HepG2 (cell line): ENCODE measurements around the gene RCOR1. TPM values are rescaled to one million over a fixed set of nuclear protein-coding genes. Genes with fewer than 3 reads are reported as not detected.
A peak's percentile ranks its signal among the peaks of the same experiment; 100 is the strongest.

Experiments
- CHD2 ChIP-seq: IDR thresholded peaks from 2 replicates; pipeline ENCODE4 v1.6.1; 2011; ENCODE audit warnings: low read depth, low read length, improper control_type of control experiment
- FOSL1 ChIP-seq: sonication (generic); formaldehyde crosslinking; IDR thresholded peaks from 2 replicates; pipeline ENCODE4 v1.9.0; 2021; ENCODE audit warnings: missing genetic modification reagents, borderline replicate concordance
- GATA4 ChIP-seq: sonication (generic); IDR thresholded peaks from 2 replicates; pipeline ENCODE4 v1.6.1; 2016; ENCODE audit warnings: antibody characterized with exemption, low read depth, borderline replicate concordance
- GATAD2A ChIP-seq: IDR thresholded peaks from 2 replicates; pipeline ENCODE4 v1.6.1; 2016
- MYC ChIP-seq: sonication (generic); formaldehyde crosslinking; IDR thresholded peaks from 2 replicates; pipeline ENCODE4 v1.9.0; 2021; ENCODE audit warnings: missing genetic modification reagents, borderline replicate concordance
- ONECUT2 ChIP-seq: sonication (generic); formaldehyde crosslinking; IDR thresholded peaks from 2 replicates; pipeline ENCODE4 v1.4.0; 2020; ENCODE audit warnings: missing genetic modification reagents
- POGZ ChIP-seq: sonication (generic); formaldehyde crosslinking; IDR thresholded peaks from 2 replicates; pipeline ENCODE4 v1.4.0; 2020; ENCODE audit warnings: mild to moderate bottlenecking, missing genetic modification reagents
- SMYD3 ChIP-seq: sonication (generic); formaldehyde crosslinking; IDR thresholded peaks from 2 replicates; pipeline ENCODE4 v1.8.1; 2023; ENCODE audit warnings: mild to moderate bottlenecking, missing genetic modification reagents
- SP140L ChIP-seq: sonication (generic); formaldehyde crosslinking; IDR thresholded peaks from 2 replicates; pipeline ENCODE4 v1.4.0; 2020; ENCODE audit warnings: missing genetic modification reagents, borderline replicate concordance
- TARDBP ChIP-seq: sonication (generic); formaldehyde crosslinking; IDR thresholded peaks from 2 replicates; pipeline ENCODE4 v1.8.0; 2022; ENCODE audit warnings: mild to moderate bottlenecking, missing genetic modification reagents
- ZKSCAN5 ChIP-seq: sonication (generic); formaldehyde crosslinking; IDR thresholded peaks from 2 replicates; pipeline ENCODE4 v1.5.1; 2020; ENCODE audit warnings: mild to moderate bottlenecking, missing genetic modification reagents
- ZNF205 ChIP-seq: IDR thresholded peaks from 2 replicates; pipeline ENCODE4 v1.6.1; 2018; ENCODE audit warnings: missing biosample characterization, missing genetic modification reagents
- ZNF7 ChIP-seq: IDR thresholded peaks from 2 replicates; pipeline ENCODE4 v1.6.1; 2016; ENCODE audit warnings: missing biosample characterization, missing genetic modification reagents
- ZNF709 ChIP-seq: sonication (generic); formaldehyde crosslinking; IDR thresholded peaks from 2 replicates; pipeline ENCODE4 v1.5.0; 2020; ENCODE audit warnings: mild to moderate bottlenecking, missing genetic modification reagents
- ZZZ3 ChIP-seq: sonication (generic); formaldehyde crosslinking; IDR thresholded peaks from 2 replicates; pipeline ENCODE4 v1.4.0; 2020; ENCODE audit warnings: missing genetic modification reagents, mild to moderate bottlenecking, borderline replicate concordance
- polyA plus RNA-seq, 8 experiments: library from polyadenylated mRNA; depleted of rRNA in 3 of 8; stranded (reverse) in 7 of 8; unstranded in 1 of 8; fragments of >200 nt; fragmentation: Illumina TruSeq in 4 of 8; extraction: Trizol in 4 of 8; gene quantifications; 2 replicates each; pipeline versions ENCODE4 v1.2.1 to v1.2.3, GENCODE V29; 2011 to 2016; ENCODE audit warnings: low read depth in 4 of 8, missing spikeins in 1 of 8, mixed read lengths in 1 of 8; ENCODE audit not compliant: insufficient read depth in 1 of 8
- total RNA-seq, 5 experiments: library from RNA; depleted of rRNA; stranded (reverse); fragments of >200 nt; fragmentation: Illumina TruSeq; extraction: Trizol; gene quantifications; 2 replicates each; pipeline ENCODE4 v1.2.3, GENCODE V29; 2016; ENCODE audit warnings: low read depth in 1 of 5
- TF ChIP-seq, protein P1 (sequence below): IDR thresholded peaks from 2 replicates; pipeline ENCODE4 v1.6.1; 2016; ENCODE audit warnings: low read depth, missing genetic modification reagents, missing compliant biosample characterization
- TF ChIP-seq, protein P2 (sequence below): sonication (generic); formaldehyde crosslinking; IDR thresholded peaks from 2 replicates; pipeline ENCODE4 v1.8.0; 2023; ENCODE audit warnings: mild to moderate bottlenecking, missing genetic modification reagents
- TF ChIP-seq, protein P3 (sequence below): sonication (generic); formaldehyde crosslinking; conservative IDR thresholded peaks from 2 replicates; pipeline ENCODE4 v1.4.0; 2020; ENCODE audit warnings: missing genetic modification reagents
- TF ChIP-seq, protein P4 (sequence below): sonication (generic); formaldehyde crosslinking; IDR thresholded peaks from 2 replicates; pipeline ENCODE4 v1.5.1; 2020; ENCODE audit warnings: missing genetic modification reagents, mild to moderate bottlenecking, borderline replicate concordance

Gene RCOR1
- total and polyA plus RNA-seq, 2 of the 13 experiments (the other 11 are each of a cell fraction or from before 2014, with no cell fraction given): 10.2 to 11.1 TPM

DNA sequence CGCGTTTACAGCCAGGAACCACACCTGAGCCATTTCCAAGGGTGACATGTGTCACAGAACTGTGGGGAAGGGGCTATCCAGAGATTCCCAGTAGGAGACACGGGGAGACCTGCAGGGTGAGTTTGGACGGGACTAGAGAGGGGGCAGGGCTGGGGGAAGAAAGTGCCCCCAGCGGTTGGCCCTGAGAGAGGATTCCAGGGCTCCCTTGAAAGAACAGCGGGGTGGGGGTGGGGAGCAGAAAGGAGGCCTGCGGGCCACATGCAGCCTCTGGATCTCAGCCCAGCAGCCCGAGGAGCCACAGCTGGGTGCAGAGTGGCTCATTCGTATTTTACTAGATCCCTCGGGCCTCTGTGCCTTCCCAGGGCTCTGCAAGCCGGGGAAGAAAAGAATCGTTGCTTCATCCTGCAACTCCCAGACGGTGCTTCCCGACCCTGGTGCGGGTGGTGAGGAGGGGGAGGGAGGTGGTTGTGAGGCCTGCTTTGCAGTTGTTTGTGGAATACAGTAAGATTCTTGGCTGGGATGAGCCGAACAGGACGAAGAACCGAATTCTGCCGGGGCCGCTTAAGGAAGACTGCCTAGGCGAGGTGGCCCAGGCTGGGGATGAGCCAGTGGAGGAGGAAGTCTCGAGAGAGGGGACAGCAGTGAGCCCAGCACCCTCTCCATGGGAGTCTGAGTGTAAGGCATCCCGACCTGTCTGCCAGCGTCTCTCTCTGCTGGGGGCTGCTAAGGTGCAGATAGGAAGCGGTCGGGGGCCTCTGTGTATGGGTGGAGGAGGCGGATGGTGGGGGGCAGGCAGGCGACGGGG lies 46.8 kb upstream of the RCOR1 start (continued):
- TF ChIP-seq, protein P1, sequence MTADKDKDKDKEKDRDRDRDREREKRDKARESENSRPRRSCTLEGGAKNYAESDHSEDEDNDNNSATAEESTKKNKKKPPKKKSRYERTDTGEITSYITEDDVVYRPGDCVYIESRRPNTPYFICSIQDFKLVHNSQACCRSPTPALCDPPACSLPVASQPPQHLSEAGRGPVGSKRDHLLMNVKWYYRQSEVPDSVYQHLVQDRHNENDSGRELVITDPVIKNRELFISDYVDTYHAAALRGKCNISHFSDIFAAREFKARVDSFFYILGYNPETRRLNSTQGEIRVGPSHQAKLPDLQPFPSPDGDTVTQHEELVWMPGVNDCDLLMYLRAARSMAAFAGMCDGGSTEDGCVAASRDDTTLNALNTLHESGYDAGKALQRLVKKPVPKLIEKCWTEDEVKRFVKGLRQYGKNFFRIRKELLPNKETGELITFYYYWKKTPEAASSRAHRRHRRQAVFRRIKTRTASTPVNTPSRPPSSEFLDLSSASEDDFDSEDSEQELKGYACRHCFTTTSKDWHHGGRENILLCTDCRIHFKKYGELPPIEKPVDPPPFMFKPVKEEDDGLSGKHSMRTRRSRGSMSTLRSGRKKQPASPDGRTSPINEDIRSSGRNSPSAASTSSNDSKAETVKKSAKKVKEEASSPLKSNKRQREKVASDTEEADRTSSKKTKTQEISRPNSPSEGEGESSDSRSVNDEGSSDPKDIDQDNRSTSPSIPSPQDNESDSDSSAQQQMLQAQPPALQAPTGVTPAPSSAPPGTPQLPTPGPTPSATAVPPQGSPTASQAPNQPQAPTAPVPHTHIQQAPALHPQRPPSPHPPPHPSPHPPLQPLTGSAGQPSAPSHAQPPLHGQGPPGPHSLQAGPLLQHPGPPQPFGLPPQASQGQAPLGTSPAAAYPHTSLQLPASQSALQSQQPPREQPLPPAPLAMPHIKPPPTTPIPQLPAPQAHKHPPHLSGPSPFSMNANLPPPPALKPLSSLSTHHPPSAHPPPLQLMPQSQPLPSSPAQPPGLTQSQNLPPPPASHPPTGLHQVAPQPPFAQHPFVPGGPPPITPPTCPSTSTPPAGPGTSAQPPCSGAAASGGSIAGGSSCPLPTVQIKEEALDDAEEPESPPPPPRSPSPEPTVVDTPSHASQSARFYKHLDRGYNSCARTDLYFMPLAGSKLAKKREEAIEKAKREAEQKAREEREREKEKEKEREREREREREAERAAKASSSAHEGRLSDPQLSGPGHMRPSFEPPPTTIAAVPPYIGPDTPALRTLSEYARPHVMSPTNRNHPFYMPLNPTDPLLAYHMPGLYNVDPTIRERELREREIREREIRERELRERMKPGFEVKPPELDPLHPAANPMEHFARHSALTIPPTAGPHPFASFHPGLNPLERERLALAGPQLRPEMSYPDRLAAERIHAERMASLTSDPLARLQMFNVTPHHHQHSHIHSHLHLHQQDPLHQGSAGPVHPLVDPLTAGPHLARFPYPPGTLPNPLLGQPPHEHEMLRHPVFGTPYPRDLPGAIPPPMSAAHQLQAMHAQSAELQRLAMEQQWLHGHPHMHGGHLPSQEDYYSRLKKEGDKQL (CRISPR knock-in tag): no peak
- TF ChIP-seq ZZZ3 (CRISPR knock-in tag): no peak
- TF ChIP-seq ZNF7 (CRISPR knock-in tag): no peak
- no peak for TF ChIP-seq ONECUT2
- TF ChIP-seq, protein P2, sequence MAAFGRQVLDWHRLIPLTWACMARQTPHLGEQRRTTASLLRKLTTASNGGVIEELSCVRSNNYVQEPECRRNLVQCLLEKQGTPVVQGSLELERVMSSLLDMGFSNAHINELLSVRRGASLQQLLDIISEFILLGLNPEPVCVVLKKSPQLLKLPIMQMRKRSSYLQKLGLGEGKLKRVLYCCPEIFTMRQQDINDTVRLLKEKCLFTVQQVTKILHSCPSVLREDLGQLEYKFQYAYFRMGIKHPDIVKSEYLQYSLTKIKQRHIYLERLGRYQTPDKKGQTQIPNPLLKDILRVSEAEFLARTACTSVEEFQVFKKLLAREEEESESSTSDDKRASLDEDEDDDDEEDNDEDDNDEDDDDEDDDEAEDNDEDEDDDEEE: no peak
- TF ChIP-seq, protein P3, sequence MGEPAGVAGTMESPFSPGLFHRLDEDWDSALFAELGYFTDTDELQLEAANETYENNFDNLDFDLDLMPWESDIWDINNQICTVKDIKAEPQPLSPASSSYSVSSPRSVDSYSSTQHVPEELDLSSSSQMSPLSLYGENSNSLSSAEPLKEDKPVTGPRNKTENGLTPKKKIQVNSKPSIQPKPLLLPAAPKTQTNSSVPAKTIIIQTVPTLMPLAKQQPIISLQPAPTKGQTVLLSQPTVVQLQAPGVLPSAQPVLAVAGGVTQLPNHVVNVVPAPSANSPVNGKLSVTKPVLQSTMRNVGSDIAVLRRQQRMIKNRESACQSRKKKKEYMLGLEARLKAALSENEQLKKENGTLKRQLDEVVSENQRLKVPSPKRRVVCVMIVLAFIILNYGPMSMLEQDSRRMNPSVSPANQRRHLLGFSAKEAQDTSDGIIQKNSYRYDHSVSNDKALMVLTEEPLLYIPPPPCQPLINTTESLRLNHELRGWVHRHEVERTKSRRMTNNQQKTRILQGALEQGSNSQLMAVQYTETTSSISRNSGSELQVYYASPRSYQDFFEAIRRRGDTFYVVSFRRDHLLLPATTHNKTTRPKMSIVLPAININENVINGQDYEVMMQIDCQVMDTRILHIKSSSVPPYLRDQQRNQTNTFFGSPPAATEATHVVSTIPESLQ: no peak
- TF ChIP-seq, protein P4, sequence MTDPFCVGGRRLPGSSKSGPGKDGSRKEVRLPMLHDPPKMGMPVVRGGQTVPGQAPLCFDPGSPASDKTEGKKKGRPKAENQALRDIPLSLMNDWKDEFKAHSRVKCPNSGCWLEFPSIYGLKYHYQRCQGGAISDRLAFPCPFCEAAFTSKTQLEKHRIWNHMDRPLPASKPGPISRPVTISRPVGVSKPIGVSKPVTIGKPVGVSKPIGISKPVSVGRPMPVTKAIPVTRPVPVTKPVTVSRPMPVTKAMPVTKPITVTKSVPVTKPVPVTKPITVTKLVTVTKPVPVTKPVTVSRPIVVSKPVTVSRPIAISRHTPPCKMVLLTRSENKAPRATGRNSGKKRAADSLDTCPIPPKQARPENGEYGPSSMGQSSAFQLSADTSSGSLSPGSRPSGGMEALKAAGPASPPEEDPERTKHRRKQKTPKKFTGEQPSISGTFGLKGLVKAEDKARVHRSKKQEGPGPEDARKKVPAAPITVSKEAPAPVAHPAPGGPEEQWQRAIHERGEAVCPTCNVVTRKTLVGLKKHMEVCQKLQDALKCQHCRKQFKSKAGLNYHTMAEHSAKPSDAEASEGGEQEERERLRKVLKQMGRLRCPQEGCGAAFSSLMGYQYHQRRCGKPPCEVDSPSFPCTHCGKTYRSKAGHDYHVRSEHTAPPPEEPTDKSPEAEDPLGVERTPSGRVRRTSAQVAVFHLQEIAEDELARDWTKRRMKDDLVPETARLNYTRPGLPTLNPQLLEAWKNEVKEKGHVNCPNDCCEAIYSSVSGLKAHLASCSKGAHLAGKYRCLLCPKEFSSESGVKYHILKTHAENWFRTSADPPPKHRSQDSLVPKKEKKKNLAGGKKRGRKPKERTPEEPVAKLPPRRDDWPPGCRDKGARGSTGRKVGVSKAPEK (CRISPR knock-in tag): no peak
- no peak for TF ChIP-seq SP140L (CRISPR knock-in tag)
- peak; percentile 29; the same call in 1 of the 2 replicates for TF ChIP-seq GATA4
- TF ChIP-seq ZNF205: peak; percentile 73; the same call in 1 of the 2 replicates
- peak; percentile 77 for TF ChIP-seq MYC (CRISPR knock-in tag)
- TF ChIP-seq ZNF709 (CRISPR knock-in tag): no peak
- TF ChIP-seq FOSL1 (CRISPR knock-in tag): no peak
- 0 out of 2 replicates have a peak, but pooled peaks have one; percentile 17 for TF ChIP-seq SMYD3 (CRISPR knock-in tag)
- 0 out of 2 replicates have a peak, but pooled peaks have one; percentile 4 for TF ChIP-seq GATAD2A
- TF ChIP-seq CHD2: peak; percentile 59
- no peak for TF ChIP-seq ZKSCAN5 (CRISPR knock-in tag)
- no peak for TF ChIP-seq POGZ (CRISPR knock-in tag)
- TF ChIP-seq TARDBP (CRISPR knock-in tag): 0 out of 2 replicates have a peak, but pooled peaks have one; percentile 12
